Endothelial cell of umbilical vein (primary cell): ENCODE measurements around the gene TBC1D25. TPM values are rescaled to one million over a fixed set of nuclear protein-coding genes. Genes with fewer than 3 reads are reported as not detected.

Experiments used
- BruUV-seq: library from RNA; stranded (reverse); fragments of 400-500 nt; replicated peaks from 2 replicates; lab custom pipeline; 2021; lab: Mats Ljungman, UMichigan
- CTCF ChIA-PET: fragments of 300-600, 350-600 bp; sonication (Branson Sonifier 250); formaldehyde crosslinking; loops from one replicate; lab custom pipeline; 2021; ENCODE audit warnings: antibody characterized with exemption, inconsistent platforms; lab: Charles Lee
- POLR2A ChIA-PET: fragments of 300-600, 350-600 bp; sonication (Branson Sonifier 250); formaldehyde crosslinking; loops from one replicate; lab custom pipeline; 2021; ENCODE audit warnings: antibody characterized with exemption, inconsistent platforms; lab: Charles Lee
- DNase-seq: peaks from one replicate; pipeline ENCODE4 v3.0.0-alpha.2; 2011; ENCODE audit warnings: low read depth, low spot score
- FAIRE-seq: peaks from 2 replicates; lab custom pipeline; 2011; peaks lifted over from hg19 to GRCh38; lab: Jason Lieb, UNC
- H2AFZ ChIP-seq: 2 replicates; pipeline ENCODE4 v1.6.0; 2012; ENCODE audit warnings: low read depth, low read length, control low read depth, inconsistent platforms
- H3K27ac ChIP-seq: 2 replicates; pipeline ENCODE4 v1.5.1; 2011; ENCODE audit warnings: low read depth, mild to moderate bottlenecking, control low read depth, low read length, moderate library complexity; ENCODE audit not compliant: insufficient read depth
- H3K27me3 ChIP-seq, 2 experiments: 2 replicates each; pipeline versions ENCODE4 v1.6.0 to v1.6.1; 2011; ENCODE audit warnings: low read length in 2 of 2, mixed read lengths in 1 of 2; ENCODE audit not compliant: control insufficient read depth in 2 of 2, insufficient read depth in 2 of 2
- H3K36me3 ChIP-seq, 2 experiments: 2 replicates in 1 of 2; 3 replicates in 1 of 2; pipeline ENCODE4 v1.5.1; 2011; ENCODE audit warnings: low read length in 2 of 2, mild to moderate bottlenecking in 1 of 2, moderate library complexity in 1 of 2; ENCODE audit not compliant: control insufficient read depth in 2 of 2, insufficient read depth in 2 of 2; ENCODE audit errors: extremely low read depth in 1 of 2
- H3K4me1 ChIP-seq: 3 replicates; pipeline ENCODE4 v1.5.1; 2011; ENCODE audit warnings: mild to moderate bottlenecking, low read length; ENCODE audit not compliant: control insufficient read depth, insufficient read depth; ENCODE audit errors: extremely low read depth
- H3K4me2 ChIP-seq: 2 replicates; pipeline ENCODE4 v1.6.1; 2011; ENCODE audit warnings: low read length, control low read depth, mixed read lengths; ENCODE audit not compliant: insufficient read depth
- H3K4me3 ChIP-seq, 3 experiments: fragments of 200-600 bp in 1 of 3; sonication (generic), shearing (Covaris generic) in 1 of 3; replicated peaks in 1 of 3; 2 replicates each; pipeline ENCODE4 v1.5.1; 2011 to 2016; ENCODE audit warnings: control low read depth in 3 of 3, low read length in 3 of 3, mild to moderate bottlenecking in 2 of 3, inconsistent platforms in 1 of 3, low read depth in 1 of 3, moderate library complexity in 1 of 3; ENCODE audit not compliant: insufficient read depth in 1 of 3
- H3K79me2 ChIP-seq: 2 replicates; pipeline ENCODE4 v1.6.0; 2012; ENCODE audit warnings: low read length, inconsistent platforms; ENCODE audit not compliant: control insufficient read depth, insufficient read depth
- H3K9ac ChIP-seq: replicated peaks from 2 replicates; pipeline ENCODE3; 2011; ENCODE audit warnings: low read length, control low read depth; ENCODE audit not compliant: insufficient read depth; ENCODE audit errors: extremely low read depth
- H3K9me1 ChIP-seq: replicated peaks from 3 replicates; pipeline ENCODE4 v1.6.0; 2011; ENCODE audit warnings: mild to moderate bottlenecking, low read length; ENCODE audit not compliant: control insufficient read depth, insufficient read depth; ENCODE audit errors: extremely low read depth
- H3K9me3 ChIP-seq: replicated peaks from 2 replicates; pipeline ENCODE4 v1.5.1; 2012; ENCODE audit warnings: low read length, inconsistent platforms; ENCODE audit not compliant: control insufficient read depth, insufficient read depth
- H4K20me1 ChIP-seq: replicated peaks from 2 replicates; pipeline ENCODE3; 2011; ENCODE audit warnings: mild to moderate bottlenecking, low read length; ENCODE audit not compliant: control insufficient read depth, insufficient read depth; ENCODE audit errors: extremely low read depth
- EZH2 ChIP-seq: IDR thresholded peaks from 2 replicates; pipeline ENCODE4 v1.6.1; 2012; ENCODE audit warnings: borderline replicate concordance, low read depth, mild to moderate bottlenecking, moderate library complexity, low read length, inconsistent platforms; ENCODE audit not compliant: severe bottlenecking
- FOS ChIP-seq: IDR thresholded peaks from 2 replicates; pipeline ENCODE4 v1.6.1; 2011; ENCODE audit warnings: mild to moderate bottlenecking, low read length, moderate library complexity, borderline replicate concordance; ENCODE audit not compliant: insufficient read depth
- GATA2 ChIP-seq: IDR thresholded peaks from 2 replicates; pipeline ENCODE4 v1.7.0; 2011; ENCODE audit warnings: low read depth, mild to moderate bottlenecking, moderate library complexity, mixed read lengths, low read length; ENCODE audit not compliant: insufficient read length, insufficient read depth
- POLR2A ChIP-seq: IDR thresholded peaks from 2 replicates; pipeline ENCODE4 v1.6.1; 2012; ENCODE audit warnings: low read depth, mild to moderate bottlenecking, control low read depth, low read length
- POLR2AphosphoS5 ChIP-seq: IDR thresholded peaks from 2 replicates; pipeline ENCODE4 v1.6.1; 2012; ENCODE audit warnings: low read depth, mild to moderate bottlenecking, control low read depth, low read length, moderate library complexity; ENCODE audit not compliant: insufficient read depth
- dilution Hi-C: fragments of 300-500 bp; cut with MboI; formaldehyde crosslinking; loops from one replicate; pipeline ENCODE4 v1.15.0; 2019; ENCODE audit warnings: low sequenced_read_pairs; ENCODE audit not compliant: extremely low pct_ligation_motif_present
- intact Hi-C: fragments of 100-400 bp; cut with micrococcal nuclease; formaldehyde crosslinking; loops from one replicate; pipeline ENCODE4 v1.10.0; 2022
- polyA plus RNA-seq, 4 experiments: library from polyadenylated mRNA; depleted of rRNA in 3 of 4; stranded (reverse) in 3 of 4; unstranded in 1 of 4; fragments of >200 nt; gene quantifications; 2 replicates each; pipeline versions ENCODE4 v1.2.1 to v1.2.3, GENCODE V29; 2011 to 2012; ENCODE audit warnings: missing spikeins in 1 of 4
- total RNA-seq: library from RNA; stranded (reverse); gene quantifications from 2 replicates; pipeline ENCODE4 v1.2.3, GENCODE V29; 2021
- TF ChIP-seq, protein P1 (sequence below), 2 donors: IDR thresholded peaks; 1 replicate in 1 of 2; 2 replicates in 1 of 2; pipeline ENCODE4 v1.5.1; 2011; ENCODE audit warnings: low read length in 2 of 2, mild to moderate bottlenecking in 2 of 2, moderate library complexity in 2 of 2, control low read depth in 1 of 2, inconsistent platforms in 1 of 2, low read depth in 1 of 2; ENCODE audit not compliant: insufficient read depth in 1 of 2; ENCODE audit errors: extremely low read depth in 1 of 2

TBC1D25 gene
- total and polyA plus RNA-seq, 2 donors (not counting 3 experiments of a cell fraction or from before 2014, with no cell fraction given), result 16.0 to 16.3 TPM

DNA sequence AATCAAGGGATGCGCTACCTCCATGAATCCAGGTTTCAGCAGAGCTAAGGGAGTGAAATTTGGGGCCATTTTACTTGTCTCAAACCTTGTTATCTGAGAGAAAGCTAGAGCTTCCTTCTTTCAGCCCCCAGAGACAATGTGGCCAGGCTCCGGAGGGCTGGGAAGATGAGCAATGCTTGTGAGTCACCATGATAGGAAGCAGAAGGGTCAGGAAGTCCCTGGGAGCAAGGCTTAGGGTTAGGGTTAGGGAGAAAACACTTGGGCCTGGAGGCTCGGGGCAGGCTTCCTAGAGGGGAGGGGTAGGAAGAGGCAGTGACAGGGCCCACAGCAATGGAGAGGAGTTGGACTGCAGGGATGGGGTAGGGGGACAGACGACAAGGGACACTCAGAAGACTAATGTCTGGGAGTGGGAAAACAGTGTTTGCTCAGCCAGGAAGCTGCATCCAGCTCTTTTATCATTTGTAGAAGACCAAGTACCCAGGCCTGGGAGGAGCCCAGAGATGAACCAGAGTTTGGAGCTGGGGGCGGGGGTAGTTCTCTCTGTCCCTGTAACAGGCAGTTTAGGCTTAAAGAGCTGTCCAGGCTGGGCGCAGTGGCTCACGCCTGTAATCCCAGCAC, 47.1 kb upstream of the TBC1D25 start:
- H3K4me1 ChIP-seq, result peaks cover 7% of the 10 kb centered on the region
- H3K27ac ChIP-seq, result no peak overlapping the region
- no peaks in the 10 kb centered on the region for H3K36me3 ChIP-seq
- no peaks in the 10 kb centered on the region for H3K27me3 ChIP-seq
- POLR2A ChIA-PET, result no interaction called here
- H3K4me3 ChIP-seq, result no peak overlapping the region
- no peaks in the 10 kb centered on the region for H3K9me3 ChIP-seq
- TF ChIP-seq FOS (peak; percentile 57), POLR2A (no peak)
- H3K79me2 ChIP-seq, result no peaks in the 10 kb centered on the region
- DNase-seq, result no peak
- no peaks in the 10 kb centered on the region for H3K9me1 ChIP-seq
- CTCF ChIA-PET, result interaction anchor here (3.0 kb wide), 1 partner anchor 409 kb away, joined by 40 read pairs; no protein-coding TSS in a partner anchor
- FAIRE-seq, result no peak
- intact Hi-C loops, result no loop called here
- no peak overlapping the region for H2AFZ ChIP-seq
- no peak overlapping the region for H3K9ac ChIP-seq
- no TSS peak for BruUV-seq
- no peak overlapping the region for H3K4me2 ChIP-seq
- dilution Hi-C loops, result no loop called here
- no peaks in the 10 kb centered on the region for H4K20me1 ChIP-seq

DNA sequence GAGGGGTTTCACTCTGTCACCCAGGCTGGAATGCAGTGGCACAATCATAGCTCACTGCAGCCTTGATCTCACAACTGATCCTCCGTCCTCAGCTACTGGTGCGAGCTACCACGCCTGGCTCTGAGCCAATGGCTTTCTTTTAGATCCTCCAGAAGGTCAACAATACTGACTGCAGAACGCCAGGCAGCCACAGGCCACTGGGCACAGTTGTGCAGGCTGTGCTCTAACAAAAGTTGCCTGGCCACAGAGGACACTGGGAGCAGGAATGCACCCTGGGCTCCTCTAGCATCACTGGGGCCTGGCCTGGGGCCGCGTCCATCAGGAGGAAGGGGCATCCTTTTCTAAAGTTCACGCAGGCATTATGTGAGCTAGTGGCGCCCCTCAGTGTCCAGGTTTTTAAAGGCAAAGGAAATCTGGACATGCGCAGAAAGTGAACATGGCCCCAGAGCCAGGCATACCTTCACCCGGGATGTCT, 45.6 kb upstream of the TBC1D25 start:
- Histone ChIP-seq H3K27ac (no peak overlapping the region), H4K20me1 (no peaks in the 10 kb centered on the region), H3K79me2 (no peaks in the 10 kb centered on the region), H3K4me2 (no peak overlapping the region), H3K9me1 (no peaks in the 10 kb centered on the region), H3K9ac (no peak overlapping the region), H3K36me3 (no peaks in the 10 kb centered on the region), H3K27me3 (no peaks in the 10 kb centered on the region), H3K4me1 (peaks cover 14% of the 10 kb centered on the region), H3K4me3 (no peak overlapping the region), H2AFZ (no peak overlapping the region), H3K9me3 (no peaks in the 10 kb centered on the region)
- CTCF ChIA-PET, result interaction anchor here (0.5 to 3.0 kb wide), 5 partner anchors 20 to 467 kb away, joined by 3 to 40 read pairs (median 4); no protein-coding TSS in a partner anchor
- intact Hi-C loops (loop anchor here (1.0 kb wide), 1 partner anchor 411 kb away; no protein-coding TSS in a partner anchor), dilution Hi-C loops (no loop called here)
- BruUV-seq, result no TSS peak
- POLR2A ChIA-PET, result no interaction called here
- FAIRE-seq, result peak; percentile 83
- TF ChIP-seq POLR2AphosphoS5, result no peak
- no peak for TF ChIP-seq EZH2
- TF ChIP-seq, protein P1, sequence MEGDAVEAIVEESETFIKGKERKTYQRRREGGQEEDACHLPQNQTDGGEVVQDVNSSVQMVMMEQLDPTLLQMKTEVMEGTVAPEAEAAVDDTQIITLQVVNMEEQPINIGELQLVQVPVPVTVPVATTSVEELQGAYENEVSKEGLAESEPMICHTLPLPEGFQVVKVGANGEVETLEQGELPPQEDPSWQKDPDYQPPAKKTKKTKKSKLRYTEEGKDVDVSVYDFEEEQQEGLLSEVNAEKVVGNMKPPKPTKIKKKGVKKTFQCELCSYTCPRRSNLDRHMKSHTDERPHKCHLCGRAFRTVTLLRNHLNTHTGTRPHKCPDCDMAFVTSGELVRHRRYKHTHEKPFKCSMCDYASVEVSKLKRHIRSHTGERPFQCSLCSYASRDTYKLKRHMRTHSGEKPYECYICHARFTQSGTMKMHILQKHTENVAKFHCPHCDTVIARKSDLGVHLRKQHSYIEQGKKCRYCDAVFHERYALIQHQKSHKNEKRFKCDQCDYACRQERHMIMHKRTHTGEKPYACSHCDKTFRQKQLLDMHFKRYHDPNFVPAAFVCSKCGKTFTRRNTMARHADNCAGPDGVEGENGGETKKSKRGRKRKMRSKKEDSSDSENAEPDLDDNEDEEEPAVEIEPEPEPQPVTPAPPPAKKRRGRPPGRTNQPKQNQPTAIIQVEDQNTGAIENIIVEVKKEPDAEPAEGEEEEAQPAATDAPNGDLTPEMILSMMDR (IDR thresholded peaks at IDR 0.05; ENCODE audit: extremely low read depth in 1 of 2, insufficient read depth in 1 of 2, low read depth in 1 of 2, low read length in 2 of 2), result peak; percentile 18 to 20
- no peak for TF ChIP-seq GATA2
- DNase-seq, result peak; percentile 35
